Upper lobe of left lung (tissue), 4 donors: Measurements from ENCODE around the gene ZNF641.

Experiments
- CTCF ChIP-seq, 6 experiments: fragments of 450-650 bp in 4 of 6; fragments of 200-600 bp in 2 of 6; sonication (generic) in 2 of 6; IDR thresholded peaks; one replicate each; pipeline ENCODE4 v1.5.1; 2016 to 2019; ENCODE audit warnings: antibody characterized with exemption in 6 of 6
- POLR2A ChIP-seq, 4 donors: fragments of 450-650 bp; IDR thresholded peaks; one replicate each; pipeline ENCODE4 v1.5.1; 2016 to 2017; ENCODE audit warnings: antibody characterized with exemption in 4 of 4, mild to moderate bottlenecking in 2 of 4
- POLR2AphosphoS5 ChIP-seq, 2 donors: sonication (generic); formaldehyde crosslinking; IDR thresholded peaks; one replicate each; pipeline ENCODE4 v1.5.1; 2017; ENCODE audit warnings: antibody characterized with exemption in 2 of 2

GRCh38 chr12:48351022-48351708, 446 bp upstream of the ZNF641 start:
- TF ChIP-seq CTCF (IDR thresholded peaks at IDR 0.05) (peak in 3 of 6 experiments; percentile 12 to 28 (median 19)), POLR2AphosphoS5 (IDR thresholded peaks at IDR 0.05) (peak in 1 of 2 donors; percentile 45), POLR2A (IDR thresholded peaks at IDR 0.05) (peak in 2 of 4 donors; percentile 41 to 59)
